ENCODE data around the gene MRC2.
"Not testable (repeated sequence)": the region's sequence is repeated elsewhere in the genome, so short reads cannot be mapped to it uniquely, and the experiment has no call there.

The MRC2 gene

GRCh38 chr17:62613095-62613494, 14.4 kb upstream of the MRC2 start:
- DNase-seq, result not testable (repeated sequence)

GRCh38 chr17:62614142-62614541, 13.3 kb upstream of the MRC2 start:
- no peak for DNase-seq

GRCh38 chr17:62615503-62615902, 12.0 kb upstream of the MRC2 start:
- DNase-seq, result no peak

- DNase-seq, result no peak
These were observed 10.2 kb upstream of the MRC2 start for GRCh38 chr17:62616993-62617893.

- no peak for DNase-seq
These were observed 9.5 kb upstream of the MRC2 start for GRCh38 chr17:62617894-62618472.

- DNase-seq, result no peak
These were observed 8.6 kb upstream of the MRC2 start for GRCh38 chr17:62618647-62619416.

GRCh38 chr17:62619417-62620155, 7.9 kb upstream of the MRC2 start:
- no peak for DNase-seq

GRCh38 chr17:62621223-62621622, 6.2 kb upstream of the MRC2 start:
- DNase-seq, result no peak

- no peak for DNase-seq
These were observed 2.1 kb upstream of the MRC2 start for GRCh38 chr17:62625184-62625869.

- DNase-seq, result no peak
These were observed 1.6 kb upstream of the MRC2 start for GRCh38 chr17:62625870-62626200.

GRCh38 chr17:62626719-62627218, 701 bp upstream of the MRC2 start:
- DNase-seq, result no peak

- DNase-seq, result no peak
These were observed 599 bp downstream of the MRC2 start for GRCh38 chr17:62627904-62628633.

GRCh38 chr17:62628831-62629555, 1.5 kb downstream of the MRC2 start:
- no peak for DNase-seq

GRCh38 chr17:62629556-62630364, 2.3 kb downstream of the MRC2 start:
- no peak for DNase-seq

GRCh38 chr17:62630365-62631085, 3.1 kb downstream of the MRC2 start:
- no peak for DNase-seq

GRCh38 chr17:62631086-62631935, 3.8 kb downstream of the MRC2 start:
- DNase-seq, result no peak

GRCh38 chr17:62631936-62632924, 4.8 kb downstream of the MRC2 start:
- no peak for DNase-seq
